HG03135 (cell line): ENCODE data around the gene ARIH1.
A peak's percentile ranks its signal among the peaks of the same experiment; 100 is the strongest.
"Not testable (repeated sequence)": the region's sequence is repeated elsewhere in the genome, so short reads cannot be mapped to it uniquely, and the experiment has no call there.

Experiments
- ATAC-seq: cut with Tn5 transposase; IDR thresholded peaks from one replicate; pipeline ENCODE4 v1.9.1; 2021; ENCODE audit warnings: mild to moderate bottlenecking, moderate library complexity; ENCODE audit not compliant: unreplicated experiment

ARIH1 gene

DNA sequence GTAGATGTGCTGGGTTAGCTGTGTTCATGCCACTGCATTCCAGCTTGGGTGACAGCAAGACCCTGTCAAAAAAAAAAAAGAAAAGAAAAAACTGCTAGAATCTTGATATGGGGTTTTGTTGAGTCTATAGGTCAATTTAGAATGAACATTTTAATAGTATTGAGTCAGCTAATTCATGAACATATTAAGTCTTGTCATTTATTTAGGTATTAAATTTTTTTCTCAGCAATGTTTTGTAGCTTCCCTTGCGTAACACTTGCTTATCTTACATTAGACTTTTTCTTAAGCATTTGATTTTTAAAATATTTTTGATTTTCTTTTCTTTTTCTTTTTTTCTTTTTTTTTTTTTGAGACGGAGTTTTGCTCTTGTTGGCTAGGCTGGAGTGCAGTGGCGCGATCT lies 119.7 kb downstream of the ARIH1 start:
- no peak for ATAC-seq

- ATAC-seq, result no peak
Observed at GRCh38 chr15:72599855-72600464, 125.8 kb downstream of the ARIH1 start.

DNA sequence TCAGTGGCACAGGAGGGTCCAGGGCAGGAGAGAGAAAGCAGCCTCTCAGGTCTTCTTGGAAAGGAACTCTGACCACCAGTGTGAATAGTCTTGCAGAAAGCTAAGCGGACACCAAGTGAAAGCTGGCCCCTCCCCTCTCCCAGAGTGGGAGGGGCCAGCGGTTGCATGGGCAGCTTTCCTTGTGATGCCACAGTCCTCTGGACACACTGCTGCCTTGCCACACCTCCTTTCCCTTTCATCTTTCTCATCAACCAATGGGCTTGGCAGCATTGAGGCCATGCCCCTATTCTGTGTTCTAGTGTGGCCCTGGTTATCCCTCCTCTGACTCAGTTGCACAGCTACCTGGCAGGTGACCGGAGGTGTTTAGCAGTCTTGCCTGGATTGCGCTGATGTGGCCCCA lies 130.7 kb downstream of the ARIH1 start:
- no peak for ATAC-seq

DNA sequence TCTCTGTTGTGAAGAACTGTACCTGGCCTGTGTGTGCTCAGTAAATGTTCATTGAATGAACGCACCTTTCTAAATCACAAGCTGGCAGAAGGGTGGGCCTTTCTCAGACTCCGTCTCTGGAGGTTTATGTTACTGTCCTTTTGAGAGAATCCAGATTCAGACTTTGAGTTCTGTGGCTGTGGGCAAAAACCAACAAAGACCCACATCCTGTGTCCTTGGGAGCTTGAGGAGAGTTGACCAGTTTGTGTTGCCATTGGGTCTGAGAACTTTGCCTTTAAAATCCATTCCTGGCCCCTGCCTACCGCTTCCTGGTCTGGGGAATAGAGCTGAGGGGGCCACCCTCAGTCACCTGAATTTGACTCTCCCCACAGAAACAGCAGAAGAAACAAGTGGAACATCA lies 134.0 kb downstream of the ARIH1 start:
- not testable (repeated sequence) for ATAC-seq

GRCh38 chr15:72609862-72610261 lies 135.7 kb downstream of the ARIH1 start:
- no peak for ATAC-seq

DNA sequence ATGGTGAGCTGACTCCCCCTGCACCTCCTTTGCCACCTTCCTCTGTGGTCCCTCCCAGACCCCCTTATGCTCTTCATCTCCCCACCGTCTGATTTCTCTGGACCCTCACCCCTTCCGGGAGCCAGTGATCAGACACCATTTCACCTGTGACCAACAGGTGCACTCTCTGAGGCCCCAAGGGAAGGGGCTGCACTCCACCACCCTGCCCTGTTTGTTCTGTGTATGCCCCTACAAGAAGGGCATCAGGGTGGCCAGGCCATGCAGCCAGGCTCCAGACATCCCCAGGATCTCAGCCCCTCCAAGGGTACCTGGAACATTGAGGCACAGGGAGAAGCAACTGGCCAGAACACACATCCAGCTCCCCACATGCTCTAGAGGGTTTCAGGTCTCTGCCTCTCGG lies 138.2 kb downstream of the ARIH1 start:
- ATAC-seq, result not testable (repeated sequence)

GRCh38 chr15:72614810-72615532 lies 140.8 kb downstream of the ARIH1 start:
- ATAC-seq, result no peak

DNA sequence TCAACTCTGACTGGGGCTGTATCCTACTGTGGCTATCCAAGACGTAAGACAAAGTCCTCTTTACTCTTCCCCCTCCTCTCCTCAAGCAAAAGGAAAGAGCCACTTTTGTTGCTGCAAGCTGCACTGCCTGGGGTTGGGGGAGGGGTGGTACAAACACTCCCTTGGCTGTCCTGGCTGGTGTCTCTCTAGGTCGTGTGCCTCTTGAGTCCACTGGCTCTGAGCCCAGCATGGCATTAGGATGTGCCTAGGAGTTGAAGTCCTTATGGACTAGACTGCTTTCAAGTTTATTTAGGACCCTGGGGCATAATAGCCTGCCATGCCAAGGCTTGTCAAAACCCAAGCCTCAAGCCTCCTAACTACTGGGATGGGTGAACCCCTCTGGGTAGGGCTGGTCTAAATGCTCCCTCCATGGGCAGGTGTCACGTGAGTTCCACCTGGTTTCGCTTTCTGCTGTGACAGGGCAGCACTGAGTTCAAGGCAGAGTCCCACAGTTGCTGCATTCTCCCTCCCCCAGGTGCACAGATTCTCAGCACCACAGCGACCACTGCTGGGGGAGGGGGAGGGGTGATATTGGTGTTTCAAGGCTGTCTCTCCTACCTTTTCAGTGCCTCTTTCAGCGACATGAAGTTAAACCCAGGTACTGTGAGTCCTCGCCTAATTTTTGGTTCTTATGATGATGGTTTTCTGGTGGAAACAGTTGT lies 141.6 kb downstream of the ARIH1 start:
- ATAC-seq, result not testable (repeated sequence)

GRCh38 chr15:72616491-72617210 lies 142.5 kb downstream of the ARIH1 start:
- no peak for ATAC-seq

DNA sequence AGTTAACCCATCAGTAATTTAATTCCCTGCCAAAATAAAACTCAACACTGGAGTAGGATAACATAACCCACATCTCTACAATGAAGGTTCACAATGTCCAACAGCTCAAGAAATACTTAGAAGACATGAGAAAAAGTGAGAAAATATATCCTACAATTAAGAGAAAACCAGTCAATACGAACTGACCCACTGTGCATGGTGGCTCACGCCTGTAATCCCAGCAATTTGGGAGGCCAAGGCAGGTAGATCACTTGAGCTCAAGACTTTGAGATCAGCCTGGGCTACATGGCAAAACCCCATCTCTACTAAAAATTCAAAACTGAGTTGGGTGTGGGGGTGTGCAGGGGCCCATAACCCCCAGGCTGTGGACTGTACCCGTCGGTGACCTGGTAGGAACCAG lies 149.7 kb downstream of the ARIH1 start:
- ATAC-seq, result not testable (repeated sequence)

DNA sequence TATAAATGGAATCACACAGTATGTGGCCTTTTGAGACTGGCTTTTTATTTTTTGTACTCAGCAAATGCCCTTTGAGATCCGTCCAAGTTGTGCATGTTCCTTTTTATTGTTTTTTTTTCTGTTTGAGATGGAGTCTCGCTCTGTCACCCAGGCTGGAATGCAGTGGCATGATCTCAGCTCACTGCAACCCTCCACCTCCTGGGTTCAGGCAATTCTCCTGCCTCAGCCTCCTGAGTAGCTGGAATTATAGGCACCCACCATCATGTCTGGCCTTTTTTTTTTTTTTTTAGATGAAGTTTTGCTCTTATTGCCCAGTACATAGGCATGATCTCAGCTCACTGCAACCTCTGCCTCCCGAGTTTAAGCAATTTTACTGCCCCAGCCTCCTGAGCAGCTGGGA lies 152.0 kb downstream of the ARIH1 start:
- not testable (repeated sequence) for ATAC-seq

- not testable (repeated sequence) for ATAC-seq
Observed at GRCh38 chr15:72628249-72629067, 154.3 kb downstream of the ARIH1 start.

- not testable (repeated sequence) for ATAC-seq
Observed at GRCh38 chr15:72629068-72629570, 155.0 kb downstream of the ARIH1 start.

DNA sequence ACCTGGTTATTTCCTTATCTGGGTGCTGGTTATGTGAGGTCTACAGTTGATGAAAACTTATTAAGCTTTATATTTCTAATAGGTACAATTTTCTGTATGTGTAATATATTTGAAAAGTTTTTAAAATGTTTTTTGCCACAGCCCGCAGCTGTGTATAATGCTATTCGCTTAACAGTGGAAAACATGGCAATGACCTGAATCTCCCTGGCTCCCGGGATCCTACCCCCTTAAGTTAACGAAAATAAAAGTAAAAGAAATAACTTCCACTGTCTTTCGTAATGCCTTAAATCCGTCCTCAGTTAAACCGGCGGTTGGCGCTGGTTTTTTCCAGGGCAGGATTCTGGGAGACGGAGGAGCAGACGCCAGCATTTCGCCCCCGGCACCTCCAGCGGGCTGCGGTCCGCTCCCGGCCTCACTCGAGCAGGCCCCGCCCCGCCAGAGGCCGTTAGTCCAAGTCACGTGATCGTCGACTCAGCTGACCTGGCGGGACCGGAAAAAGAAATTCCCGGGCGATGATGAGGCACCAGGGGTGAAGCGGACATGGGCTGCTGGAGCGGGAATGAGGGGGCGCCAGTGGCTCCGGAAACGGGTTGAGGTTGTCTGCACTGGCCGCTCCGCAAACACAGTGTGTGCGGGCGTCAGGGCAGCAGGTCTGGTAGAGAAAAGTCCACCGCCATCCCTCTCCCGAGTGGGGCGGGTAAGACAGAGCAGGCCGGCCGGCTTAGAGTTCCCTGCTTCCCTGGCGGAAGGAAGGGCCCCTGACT lies 162.6 kb downstream of the ARIH1 start:
- peak; percentile 55 for ATAC-seq

DNA sequence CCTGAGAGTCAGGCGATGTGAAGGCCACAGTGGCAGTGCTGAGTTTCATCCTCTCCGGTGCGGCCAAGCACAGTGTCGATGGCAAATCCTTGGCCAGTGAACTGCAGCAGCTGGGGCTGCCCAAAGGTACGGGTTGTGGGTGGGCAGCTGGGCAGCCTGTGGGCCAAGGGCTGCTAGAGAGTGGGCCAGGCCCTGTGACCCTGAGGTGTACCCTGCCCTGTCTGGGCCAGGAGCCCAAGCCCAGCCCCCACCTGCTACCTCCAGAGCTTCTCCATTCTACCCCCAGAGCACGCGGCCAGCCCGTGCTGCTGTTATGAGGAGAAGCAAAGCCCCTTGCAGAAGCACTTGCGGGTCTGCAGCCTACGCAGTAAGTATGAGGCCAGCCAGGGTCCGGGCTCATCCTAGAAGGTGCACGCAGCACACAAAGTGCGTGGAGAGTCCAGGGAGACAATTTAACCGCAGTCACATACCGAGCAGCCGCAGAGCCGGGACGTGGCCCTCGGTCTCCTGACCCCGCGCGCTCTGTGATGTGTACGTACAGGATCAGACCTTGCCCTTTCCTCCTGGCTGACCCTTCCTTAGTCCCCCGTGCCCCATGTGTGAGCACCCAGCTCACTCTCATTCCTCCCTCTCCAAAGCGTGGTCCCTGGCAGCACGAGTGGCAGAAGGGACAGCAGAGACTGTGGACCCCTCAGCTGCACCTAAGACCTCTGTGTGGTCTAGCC lies 165.8 kb downstream of the ARIH1 start:
- not testable (repeated sequence) for ATAC-seq

DNA sequence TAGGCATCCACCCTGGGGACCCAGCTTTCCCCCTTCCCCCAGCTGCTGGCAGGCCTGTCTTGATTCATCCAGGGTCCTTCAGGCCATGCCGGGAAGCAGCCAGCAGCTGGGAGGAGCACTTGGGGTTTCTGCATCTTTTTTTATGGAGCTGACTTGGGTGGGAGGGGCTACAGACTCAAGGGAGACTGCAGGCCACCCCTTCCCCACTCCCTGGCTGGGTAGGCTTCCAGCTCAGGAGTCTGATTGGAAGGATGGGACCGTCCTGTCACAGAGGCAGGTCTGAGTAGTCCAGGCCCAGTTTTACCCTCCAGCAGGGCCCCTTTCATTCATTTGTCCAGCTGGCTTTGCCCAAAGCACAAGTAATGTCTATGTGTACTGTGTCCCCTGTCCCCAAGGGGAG lies 168.1 kb downstream of the ARIH1 start:
- not testable (repeated sequence) for ATAC-seq

GRCh38 chr15:72648631-72649253 lies 174.6 kb downstream of the ARIH1 start:
- ATAC-seq, result not testable (repeated sequence)
